LNCaP clone FGC (cell line): ENCODE data around the gene SDC4.

Source experiments
- DNase-seq: peaks from one replicate; pipeline ENCODE4 v3.0.0-alpha.2; 2011; ENCODE audit warnings: low read depth
- H3K4me3 ChIP-seq: 2 replicates; pipeline ENCODE4 v1.5.1; 2011; ENCODE audit warnings: mild to moderate bottlenecking, low read depth, low read length, control low read depth
- CTCF ChIP-seq: IDR thresholded peaks from 2 replicates; pipeline ENCODE4 v1.5.1; 2012; ENCODE audit warnings: mild to moderate bottlenecking; ENCODE audit not compliant: control insufficient read depth, insufficient read depth; ENCODE audit errors: extremely low read depth

Gene SDC4

GRCh38 chr20:45318386-45318939 is 29.8 kb downstream of the SDC4 start:
- TF ChIP-seq CTCF: no peak
- no peak overlapping the region for H3K4me3 ChIP-seq
- DNase-seq: no peak

GRCh38 chr20:45317826-45318225 is 30.4 kb downstream of the SDC4 start:
- DNase-seq: no peak
- TF ChIP-seq CTCF: no peak
- no peak overlapping the region for H3K4me3 ChIP-seq

- no peak overlapping the region for H3K4me3 ChIP-seq
- no peak for TF ChIP-seq CTCF
- no peak for DNase-seq
Measured at GRCh38 chr20:45316150-45317080, 31.8 kb downstream of the SDC4 start.

GRCh38 chr20:45315672-45316071 is 32.6 kb downstream of the SDC4 start:
- TF ChIP-seq CTCF: no peak
- DNase-seq: no peak
- no peak overlapping the region for H3K4me3 ChIP-seq

- DNase-seq: no peak
- TF ChIP-seq CTCF: no peak
- no peak overlapping the region for H3K4me3 ChIP-seq
Measured at GRCh38 chr20:45313943-45314342, 34.3 kb downstream of the SDC4 start.

- no peak for DNase-seq
- TF ChIP-seq CTCF: no peak
- no peak overlapping the region for H3K4me3 ChIP-seq
Measured at GRCh38 chr20:45313065-45313695, 35.0 kb downstream of the SDC4 start.

- no peak for DNase-seq
- H3K4me3 ChIP-seq: no peak overlapping the region
Measured at GRCh38 chr20:45312241-45312640, 36.0 kb downstream of the SDC4 start.

More at GRCh38 chr20:45312241-45312640, 36.0 kb downstream of the SDC4 start:
- TF ChIP-seq CTCF: no peak
